Activated gamma-delta T cell treated with Interleukin-2 at 50 U/mL for 16 hours (primary cell): Measurements from ENCODE around the gene PTPN5.
"Not testable (repeated sequence)": the region's sequence is repeated elsewhere in the genome, so short reads cannot be mapped to it uniquely, and the experiment has no call there.

Experiments
- DNase-seq: peaks from one replicate; pipeline ENCODE4 v3.0.0-alpha.2; 2020

The PTPN5 gene

GRCh38 chr11:18706330-18707243, 85.0 kb downstream of the PTPN5 start:
- peak; percentile 47 for DNase-seq

- DNase-seq: peak; percentile 18
Measured at GRCh38 chr11:18705651-18706281, 85.8 kb downstream of the PTPN5 start.

DNA sequence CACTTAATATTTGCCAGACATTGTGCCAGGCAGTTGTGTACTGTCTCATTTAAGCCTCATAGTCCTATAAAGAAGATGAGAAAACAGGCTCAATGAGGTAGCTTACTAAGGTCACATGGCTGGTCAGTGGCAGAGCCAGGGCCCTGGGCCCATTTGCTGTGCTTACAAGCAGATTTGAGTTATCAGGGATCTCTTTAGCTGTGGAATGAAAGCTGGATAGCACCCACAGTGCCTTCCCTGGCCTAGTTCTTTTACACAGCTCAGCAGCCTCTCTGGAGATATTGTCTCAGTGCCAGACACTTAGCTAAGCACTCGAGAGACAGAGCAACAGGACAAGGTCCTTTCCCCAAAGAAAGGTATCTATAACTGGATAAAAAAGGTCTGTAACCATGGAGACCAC, 86.9 kb downstream of the PTPN5 start:
- DNase-seq: no peak

GRCh38 chr11:18704045-18704645, 87.5 kb downstream of the PTPN5 start:
- DNase-seq: no peak

DNA sequence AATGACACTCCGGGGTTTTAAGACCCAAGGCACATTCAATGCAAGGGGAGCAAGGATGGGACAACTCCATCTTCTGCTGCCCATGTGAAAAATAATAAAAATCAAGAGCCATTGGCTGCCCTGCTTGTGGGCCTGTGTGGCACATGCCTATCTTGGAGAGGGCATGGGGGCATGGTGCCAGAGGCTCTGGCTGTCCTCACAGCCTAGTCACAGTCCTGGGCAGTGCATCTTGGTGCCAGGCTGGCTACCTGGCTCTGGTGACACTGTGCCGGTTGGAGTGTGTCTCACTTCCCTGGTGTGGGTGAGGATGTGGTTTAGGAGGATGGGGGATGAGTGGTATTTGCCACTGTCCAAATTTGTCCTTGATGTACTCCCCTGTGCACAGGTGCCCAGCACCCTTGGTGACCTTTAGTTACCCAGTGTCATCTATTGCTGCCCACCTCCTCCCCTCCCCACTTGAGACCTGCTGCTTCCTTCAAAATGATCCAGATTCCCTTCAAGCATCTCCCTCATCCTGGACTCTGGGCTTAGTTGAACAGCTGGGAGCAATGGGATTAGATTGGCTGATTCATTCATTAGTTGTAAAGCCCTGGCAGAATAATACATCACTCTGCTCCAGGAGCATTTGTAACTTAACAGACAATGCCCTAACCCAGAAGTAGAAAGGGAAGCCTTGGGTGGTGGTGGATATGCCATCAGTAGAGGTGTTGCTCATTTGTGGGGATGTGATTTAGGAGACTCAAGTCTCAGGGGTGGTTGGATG, 88.4 kb downstream of the PTPN5 start:
- DNase-seq: no peak

DNA sequence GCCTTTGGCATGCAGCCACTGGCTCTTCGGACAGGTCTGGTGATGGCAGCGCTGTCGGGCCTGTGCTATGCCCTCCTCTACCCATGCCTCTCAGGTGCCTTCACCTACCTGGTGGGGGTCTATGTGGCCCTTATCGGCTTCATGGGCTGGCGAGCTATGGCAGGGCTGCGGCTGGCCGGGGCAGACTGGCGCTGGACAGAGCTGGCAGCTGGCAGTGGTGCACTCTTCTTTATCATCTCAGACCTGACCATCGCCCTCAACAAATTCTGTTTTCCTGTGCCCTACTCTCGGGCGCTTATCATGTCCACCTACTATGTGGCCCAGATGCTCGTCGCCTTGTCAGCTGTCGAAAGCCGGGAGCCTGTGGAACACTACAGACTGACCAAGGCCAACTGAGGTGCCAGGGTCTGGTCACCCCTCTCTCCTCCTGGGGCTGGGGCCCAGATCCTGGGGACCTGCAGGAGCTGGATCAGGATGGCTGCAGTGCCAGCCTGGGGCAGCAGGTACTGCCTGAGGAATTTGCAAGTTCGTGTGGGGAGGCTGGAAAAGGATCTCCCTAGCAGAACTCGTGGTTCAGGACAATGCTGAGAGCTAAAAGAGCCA, 89.9 kb downstream of the PTPN5 start:
- no peak for DNase-seq

DNA sequence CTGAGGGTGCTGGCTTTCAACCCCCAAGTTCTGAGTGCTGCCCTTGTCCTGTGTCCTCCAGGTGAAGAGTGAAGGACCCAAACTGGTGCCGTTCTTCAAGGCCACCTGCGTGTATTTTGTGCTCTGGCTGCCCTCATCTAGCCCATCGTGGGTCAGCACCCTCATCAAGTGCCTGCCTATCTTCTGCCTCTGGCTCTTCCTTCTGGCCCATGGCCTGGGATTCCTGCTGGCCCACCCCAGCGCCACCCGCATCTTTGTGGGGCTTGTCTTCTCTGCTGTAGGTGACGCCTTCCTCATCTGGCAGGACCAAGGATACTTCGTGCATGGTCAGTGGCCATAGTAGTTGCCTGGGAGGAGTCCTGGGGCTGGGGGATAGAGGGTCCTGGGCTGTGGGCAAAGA, 90.7 kb downstream of the PTPN5 start:
- no peak for DNase-seq

GRCh38 chr11:18700375-18700774, 91.2 kb downstream of the PTPN5 start:
- no peak for DNase-seq

- no peak for DNase-seq
Measured at GRCh38 chr11:18699848-18700261, 91.7 kb downstream of the PTPN5 start.

- no peak for DNase-seq
Measured at GRCh38 chr11:18699269-18699596, 92.4 kb downstream of the PTPN5 start.

- peak; percentile 87 for DNase-seq
Measured at GRCh38 chr11:18698341-18699268, 93.0 kb downstream of the PTPN5 start, which contains the start of gene TMEM86A. Gene TMEM86A, plus strand, starts transcription at chr11:18698779. Its CDS starts 108 bp downstream, at chr11:18698887.

GRCh38 chr11:18697576-18697975, 94.0 kb downstream of the PTPN5 start:
- no peak for DNase-seq

DNA sequence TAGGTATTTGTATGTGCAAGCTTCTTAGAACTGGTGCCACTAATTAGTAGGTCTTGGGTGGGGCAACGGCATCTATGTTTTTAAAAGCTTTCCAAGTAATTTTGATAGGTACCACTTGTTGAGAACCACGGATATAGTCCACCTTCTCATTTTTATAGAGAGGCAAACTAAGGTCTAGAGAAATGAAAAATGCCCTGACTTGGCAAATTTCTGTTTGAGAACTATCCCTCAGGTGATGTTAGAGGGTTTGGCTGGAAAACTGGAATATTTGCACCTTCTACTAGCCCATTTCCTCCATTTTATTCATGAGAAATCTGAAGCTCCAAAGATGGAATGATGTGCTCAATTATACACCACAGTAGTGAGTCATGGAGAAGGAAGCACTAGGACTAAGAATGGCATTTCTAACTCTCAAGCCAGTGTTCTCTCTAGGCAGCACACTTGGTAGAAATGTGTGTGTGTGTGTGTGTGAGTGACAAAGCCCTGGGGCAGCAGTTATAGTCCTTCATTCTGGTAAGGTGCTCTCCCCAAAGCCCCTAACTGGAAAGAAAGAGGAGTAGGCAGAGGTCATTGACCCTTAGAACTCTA, 94.9 kb downstream of the PTPN5 start:
- DNase-seq: no peak

GRCh38 chr11:18692941-18693760, 98.4 kb downstream of the PTPN5 start:
- DNase-seq: no peak

- DNase-seq: not testable (repeated sequence)
Measured at GRCh38 chr11:18691467-18692140, 100.0 kb downstream of the PTPN5 start.

- DNase-seq: no peak
Measured at GRCh38 chr11:18684267-18684666, 107.3 kb downstream of the PTPN5 start.

- no peak for DNase-seq
Measured at GRCh38 chr11:18682466-18682865, 109.1 kb downstream of the PTPN5 start.

DNA sequence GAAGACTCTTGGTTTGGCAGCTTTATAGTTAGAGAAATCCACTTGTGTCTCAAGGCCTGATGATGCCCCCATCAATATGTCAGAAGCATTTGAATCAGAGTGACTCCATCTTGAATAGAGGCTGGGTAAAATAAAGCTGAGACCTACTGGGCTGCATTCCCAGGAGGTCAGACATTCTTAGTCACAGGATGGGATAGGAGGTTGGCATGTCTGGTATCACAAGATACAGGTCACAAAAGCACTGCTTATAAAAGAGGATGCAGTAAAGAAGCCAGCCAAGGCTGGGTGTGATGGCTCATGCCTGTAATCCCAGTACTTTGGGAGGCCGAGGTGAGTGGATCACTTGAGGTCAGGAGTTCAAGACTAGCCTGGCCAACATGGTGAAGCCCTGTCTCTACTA, 109.6 kb downstream of the PTPN5 start:
- not testable (repeated sequence) for DNase-seq
